ENCODE results near the gene SCML1.

Gene SCML1

GRCh38 chrX:17801431-17801830, 64.1 kb downstream of the SCML1 start:
- DNase-seq: no peak

GRCh38 chrX:17802756-17803155, 65.5 kb downstream of the SCML1 start:
- no peak for DNase-seq

GRCh38 chrX:17803449-17803848, 66.2 kb downstream of the SCML1 start:
- DNase-seq: no peak

All from NCI-H2107 (cell line).